Loucy (cell line): Measurements from ENCODE around the gene IGFBPL1.

Experiments used
- EZH2phosphoT487 ChIP-seq: fragments of 200-600 bp; IDR thresholded peaks from 2 replicates; pipeline ENCODE4 v1.6.1; 2018; ENCODE audit warnings: antibody characterized with exemption, mild to moderate bottlenecking, moderate library complexity, borderline replicate concordance
- TF ChIP-seq, protein P1 (sequence below): fragments of 200-600 bp; sonication (generic); conservative IDR thresholded peaks from 2 replicates; pipeline ENCODE4 v1.5.1; 2014; ENCODE audit warnings: mild to moderate bottlenecking, antibody characterized with exemption, low read length

- TF ChIP-seq, protein P1, sequence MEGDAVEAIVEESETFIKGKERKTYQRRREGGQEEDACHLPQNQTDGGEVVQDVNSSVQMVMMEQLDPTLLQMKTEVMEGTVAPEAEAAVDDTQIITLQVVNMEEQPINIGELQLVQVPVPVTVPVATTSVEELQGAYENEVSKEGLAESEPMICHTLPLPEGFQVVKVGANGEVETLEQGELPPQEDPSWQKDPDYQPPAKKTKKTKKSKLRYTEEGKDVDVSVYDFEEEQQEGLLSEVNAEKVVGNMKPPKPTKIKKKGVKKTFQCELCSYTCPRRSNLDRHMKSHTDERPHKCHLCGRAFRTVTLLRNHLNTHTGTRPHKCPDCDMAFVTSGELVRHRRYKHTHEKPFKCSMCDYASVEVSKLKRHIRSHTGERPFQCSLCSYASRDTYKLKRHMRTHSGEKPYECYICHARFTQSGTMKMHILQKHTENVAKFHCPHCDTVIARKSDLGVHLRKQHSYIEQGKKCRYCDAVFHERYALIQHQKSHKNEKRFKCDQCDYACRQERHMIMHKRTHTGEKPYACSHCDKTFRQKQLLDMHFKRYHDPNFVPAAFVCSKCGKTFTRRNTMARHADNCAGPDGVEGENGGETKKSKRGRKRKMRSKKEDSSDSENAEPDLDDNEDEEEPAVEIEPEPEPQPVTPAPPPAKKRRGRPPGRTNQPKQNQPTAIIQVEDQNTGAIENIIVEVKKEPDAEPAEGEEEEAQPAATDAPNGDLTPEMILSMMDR: no peak
- no peak for TF ChIP-seq EZH2phosphoT487
Observed at GRCh38 chr9:38442473-38443096, 18.3 kb upstream of the IGFBPL1 start.
